HG02973 (cell line): Measurements from ENCODE around the gene KDR.

ENCODE experiments used
- ATAC-seq: cut with Tn5 transposase; IDR thresholded peaks from one replicate; pipeline ENCODE4 v1.9.1; 2021; ENCODE audit warnings: moderate library complexity; ENCODE audit not compliant: unreplicated experiment

The KDR gene

DNA sequence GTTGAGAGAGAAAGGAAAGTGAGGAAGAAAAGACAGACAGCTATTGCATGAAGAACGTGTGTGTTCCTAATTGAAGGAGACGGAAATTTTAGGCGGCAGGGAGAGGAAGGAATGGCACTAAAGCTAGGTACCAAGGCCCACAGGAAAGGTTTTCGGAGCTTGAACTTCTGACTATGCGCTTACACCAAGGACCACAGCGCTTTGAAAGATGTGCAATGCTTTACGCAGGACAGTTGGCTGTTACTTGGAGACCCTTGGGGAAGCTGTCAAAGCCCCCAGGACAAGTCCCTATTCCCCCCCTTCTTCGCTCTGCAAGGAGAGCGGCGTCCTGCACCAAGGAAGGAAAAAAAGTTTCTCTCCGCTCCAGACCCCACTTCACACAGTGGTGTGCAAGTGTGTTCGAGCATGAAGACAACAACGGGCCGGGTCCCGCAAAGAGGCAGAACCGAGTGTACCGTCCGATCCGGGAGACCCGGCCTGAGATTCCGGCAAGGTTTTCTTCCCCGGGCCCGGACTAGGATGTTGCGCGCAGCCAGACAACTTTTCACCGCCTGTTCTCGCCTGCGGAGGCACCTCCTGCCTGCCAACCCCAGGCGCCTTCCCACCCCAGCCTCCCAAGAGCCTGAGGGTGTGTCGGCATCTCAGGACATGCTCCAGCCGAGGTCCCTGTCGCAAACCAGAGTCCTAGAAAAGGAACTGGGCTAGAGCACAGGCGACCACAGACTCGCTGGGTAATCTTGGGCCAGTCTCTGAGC lies 896 bp downstream of the KDR start:
- ATAC-seq, result no peak

GRCh38 chr4:55123791-55124190 lies 1.6 kb downstream of the KDR start:
- ATAC-seq, result no peak

GRCh38 chr4:55122235-55122634 lies 3.2 kb downstream of the KDR start:
- no peak for ATAC-seq

DNA sequence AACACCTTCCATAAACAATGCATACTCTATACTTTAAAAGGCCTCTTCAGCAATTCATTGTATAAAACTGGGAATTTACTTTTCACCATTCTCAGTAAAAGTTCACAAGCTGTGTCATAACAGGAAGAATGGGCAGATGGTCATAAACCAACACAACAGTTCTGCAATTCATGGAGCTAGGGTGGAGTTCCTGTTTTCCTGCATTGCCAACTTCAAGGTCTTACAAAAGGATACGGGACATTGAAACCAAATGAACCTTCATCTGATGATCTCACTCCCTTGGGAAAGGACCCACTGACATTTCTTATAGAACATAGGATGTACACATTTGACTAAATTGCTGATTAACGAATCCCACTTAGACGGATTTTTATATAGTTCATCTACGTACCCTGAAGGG lies 4.1 kb downstream of the KDR start:
- no peak for ATAC-seq

GRCh38 chr4:55118397-55118796 lies 7.0 kb downstream of the KDR start:
- no peak for ATAC-seq

DNA sequence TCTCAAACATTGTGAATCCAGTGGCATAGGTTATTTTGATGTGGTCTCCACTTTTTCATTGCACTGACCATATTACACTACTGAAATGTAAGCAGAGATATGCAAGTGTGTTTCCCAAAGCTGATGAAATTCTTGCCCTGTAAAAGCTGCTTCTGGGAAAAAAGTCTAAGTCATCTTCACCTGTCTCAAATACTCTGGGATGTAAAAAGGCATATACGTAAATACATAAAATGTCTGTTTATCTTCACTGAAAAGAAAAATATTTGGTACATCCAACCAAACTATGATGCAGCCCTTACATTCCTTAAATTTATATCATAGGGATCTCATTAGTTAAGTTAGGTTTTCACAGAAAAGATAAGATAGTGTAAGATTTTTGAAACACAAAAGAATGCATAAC lies 7.9 kb downstream of the KDR start:
- no peak for ATAC-seq

DNA sequence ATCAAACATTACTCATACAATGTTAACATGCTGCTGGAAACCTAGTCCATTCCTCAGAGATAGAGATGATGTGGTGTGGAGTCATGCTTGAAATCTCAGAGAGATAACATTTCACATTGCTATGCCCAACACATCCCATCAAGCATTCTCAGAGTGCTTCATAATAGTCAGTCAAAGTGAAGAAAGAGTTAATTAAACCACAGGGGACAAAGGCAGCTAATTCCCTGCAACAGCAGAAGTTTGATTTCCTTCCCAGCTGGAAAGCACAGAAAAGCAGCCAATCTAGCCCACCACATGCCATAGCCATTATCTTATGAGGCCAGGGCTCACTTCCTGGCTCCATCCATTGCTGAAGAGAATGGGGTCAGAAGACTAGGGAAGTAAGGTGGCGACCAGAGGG lies 8.9 kb downstream of the KDR start:
- no peak for ATAC-seq

- no peak for ATAC-seq
These were observed 13.8 kb downstream of the KDR start for GRCh38 chr4:55111601-55112000.

DNA sequence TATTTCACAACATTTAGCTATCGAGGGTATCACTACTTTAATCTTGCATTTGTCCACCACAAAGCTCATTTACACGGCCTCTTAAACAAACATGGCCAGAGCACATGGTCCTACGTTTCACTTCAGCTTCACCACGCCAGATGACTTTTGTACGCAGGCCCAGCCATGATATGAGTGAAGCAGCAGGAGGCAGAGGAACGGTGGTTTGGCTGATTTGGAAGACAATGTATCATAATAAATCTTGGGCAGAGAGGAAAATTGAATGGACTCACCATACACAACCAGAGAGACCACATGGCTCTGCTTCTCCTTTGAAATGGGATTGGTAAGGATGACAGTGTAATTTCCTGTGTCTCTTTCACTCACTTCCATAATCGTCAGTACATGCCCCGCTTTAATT lies 15.3 kb downstream of the KDR start:
- ATAC-seq, result no peak

DNA sequence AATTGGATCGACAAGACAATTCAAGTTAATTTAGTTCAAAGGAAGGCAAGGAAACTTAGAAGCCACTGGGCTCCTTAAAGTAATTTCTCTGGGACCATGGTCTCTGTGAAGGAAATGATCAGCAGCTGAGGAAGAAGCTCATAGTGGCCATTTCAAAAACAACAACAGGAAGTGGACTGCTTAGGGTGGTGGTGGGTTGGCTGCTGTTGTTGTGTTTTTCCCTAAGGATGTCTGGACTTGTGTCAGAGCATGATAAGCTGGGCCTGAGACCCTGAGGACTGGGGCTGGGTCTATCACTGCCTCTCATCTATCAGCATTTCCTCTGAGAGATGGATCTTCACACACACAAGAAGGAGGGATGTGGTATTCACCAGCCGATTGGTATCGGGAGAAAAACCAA lies 18.3 kb downstream of the KDR start:
- ATAC-seq, result no peak

- ATAC-seq, result no peak
These were observed 22.2 kb downstream of the KDR start for GRCh38 chr4:55103224-55103623.

DNA sequence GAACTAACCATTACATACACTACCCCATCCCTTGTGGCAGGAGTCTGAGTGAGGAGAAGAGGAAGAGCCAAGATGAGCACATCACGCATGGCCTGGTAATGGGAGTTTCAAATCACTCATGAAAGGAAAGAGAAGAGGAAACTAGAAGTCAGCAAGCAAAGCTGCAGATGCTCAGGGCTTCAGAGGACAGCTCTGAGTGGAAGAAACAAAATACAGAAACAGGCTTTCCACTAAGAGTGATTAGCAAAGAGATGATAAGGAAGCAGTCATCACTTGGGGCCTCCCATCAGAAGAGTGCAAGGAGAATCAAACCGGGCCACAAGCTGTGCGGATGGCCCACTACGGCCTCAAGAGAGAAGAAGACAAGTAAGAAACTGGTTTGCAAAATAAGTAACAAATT lies 25.6 kb downstream of the KDR start:
- ATAC-seq, result no peak

GRCh38 chr4:55098456-55099204 lies 26.8 kb downstream of the KDR start:
- ATAC-seq, result no peak

- no peak for ATAC-seq
These were observed 28.8 kb downstream of the KDR start for GRCh38 chr4:55096619-55097018.

- no peak for ATAC-seq
These were observed 29.4 kb downstream of the KDR start for GRCh38 chr4:55096045-55096444.

DNA sequence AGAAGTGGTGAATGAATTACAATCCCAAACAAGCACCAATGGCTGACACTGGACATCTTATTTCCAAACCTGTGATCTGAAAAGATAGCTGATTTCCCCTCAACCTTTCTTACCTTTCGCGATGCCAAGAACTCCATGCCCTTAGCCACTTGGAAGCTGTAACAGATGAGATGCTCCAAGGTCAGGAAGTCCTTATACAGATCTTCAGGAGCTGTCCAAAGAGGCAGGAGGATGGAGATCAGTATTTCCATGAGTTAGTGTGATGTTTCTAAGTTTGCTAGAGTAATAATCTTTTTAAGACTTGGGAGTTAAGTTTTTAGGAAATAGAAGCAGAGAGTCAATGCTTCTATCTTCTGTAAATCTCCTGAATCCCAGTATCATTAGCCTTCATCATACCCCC lies 32.9 kb downstream of the KDR start:
- ATAC-seq, result no peak

DNA sequence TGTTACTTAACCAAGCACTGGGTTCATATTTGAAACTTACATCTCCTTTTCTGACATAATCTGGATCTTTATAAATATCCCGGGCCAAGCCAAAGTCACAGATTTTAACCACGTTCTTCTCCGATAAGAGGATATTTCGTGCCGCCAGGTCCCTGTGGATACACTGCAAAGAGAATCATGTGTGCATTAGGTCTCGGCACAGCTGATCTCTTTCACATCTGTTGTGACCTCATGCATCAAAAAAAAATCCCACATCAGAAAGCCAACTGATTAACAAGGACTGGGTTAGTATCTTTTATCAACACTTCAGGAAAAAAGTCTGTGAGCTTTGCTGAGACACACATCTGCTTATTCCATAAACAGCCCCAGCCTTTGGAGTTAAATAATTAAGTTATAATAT lies 35.5 kb downstream of the KDR start:
- ATAC-seq, result no peak

DNA sequence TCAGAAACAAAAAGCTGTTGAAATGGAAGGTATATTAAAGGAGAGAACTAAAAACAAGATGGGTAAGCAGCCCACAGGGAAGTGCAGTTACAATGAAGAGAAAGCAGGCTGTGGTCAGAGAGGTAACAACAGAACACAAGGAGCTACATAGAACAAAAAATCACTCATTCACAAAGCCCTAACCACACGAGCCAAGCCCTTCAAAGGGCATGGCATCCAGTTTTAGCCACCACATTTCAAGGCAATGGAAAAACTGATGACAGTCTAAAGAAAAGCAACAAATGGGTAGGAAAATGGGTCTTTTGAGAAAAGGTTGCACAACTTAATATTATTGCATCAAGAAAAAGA lies 37.5 kb downstream of the KDR start:
- no peak for ATAC-seq

GRCh38 chr4:55087009-55087912 lies 38.1 kb downstream of the KDR start:
- ATAC-seq, result no peak

DNA sequence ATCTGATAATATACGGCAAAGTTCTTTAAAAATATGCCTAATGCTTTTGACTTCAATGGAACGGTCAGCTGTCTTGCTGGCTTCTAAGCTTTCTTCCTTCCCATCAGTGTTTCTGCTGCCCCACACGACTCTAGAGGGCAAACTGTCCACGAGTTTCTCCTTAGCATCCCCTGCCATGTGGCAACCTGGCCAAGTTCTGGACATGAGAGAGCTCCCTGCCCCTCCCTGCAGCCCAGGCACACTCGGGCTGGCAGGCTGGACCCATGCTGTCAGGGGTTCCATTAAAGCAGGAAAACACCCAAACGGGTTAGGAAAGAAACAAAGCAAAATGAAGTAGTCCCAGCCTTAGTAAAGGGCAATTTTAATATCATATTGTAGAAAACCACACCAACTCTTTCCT lies 38.8 kb downstream of the KDR start:
- no peak for ATAC-seq

DNA sequence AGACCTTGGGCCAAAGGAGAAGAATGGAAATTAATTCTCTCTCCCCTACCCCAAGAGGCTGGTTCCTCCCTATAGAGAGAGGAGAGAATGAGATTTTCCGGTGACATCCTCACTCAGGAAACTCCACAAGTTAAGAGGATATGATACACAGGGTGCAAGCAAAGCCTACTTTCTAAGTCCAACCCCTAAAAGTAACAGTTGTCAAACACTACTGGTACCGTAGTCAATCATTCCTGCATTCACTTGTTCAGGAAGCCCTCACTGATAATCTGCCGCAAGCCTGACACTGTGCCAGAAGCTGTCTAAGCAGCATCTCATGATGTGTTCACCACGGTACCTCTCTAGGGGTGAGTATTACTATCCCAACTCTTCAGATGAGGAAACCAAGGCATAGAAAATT lies 41.7 kb downstream of the KDR start:
- ATAC-seq, result no peak

DNA sequence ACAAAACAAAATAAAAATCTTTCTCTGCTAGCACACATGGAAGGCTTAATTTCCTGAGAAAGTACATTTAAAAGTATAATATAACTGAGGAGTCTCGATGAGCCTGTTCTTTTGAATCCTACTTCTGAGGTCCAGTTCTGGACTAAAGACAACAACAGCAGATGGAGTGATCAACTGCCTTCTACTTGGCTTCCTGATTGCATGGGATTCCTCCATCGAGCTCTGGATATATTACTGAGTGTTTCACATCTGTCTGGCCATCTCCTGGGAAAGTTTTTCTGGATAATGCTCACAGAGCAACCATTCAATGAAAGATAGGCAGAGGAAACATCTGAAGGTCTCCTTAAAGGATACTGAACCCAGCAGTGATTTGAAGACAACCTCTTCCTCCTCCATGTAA lies 42.6 kb downstream of the KDR start:
- no peak for ATAC-seq
